ENCODE data around the gene HSPG2.

HSPG2 gene

GRCh38 chr1:21955501-21956281, 18.6 kb upstream of the HSPG2 start:
- no peak for TF ChIP-seq CTCF (IDR thresholded peaks at IDR 0.05; ENCODE audit: insufficient read depth, low read length, missing control alignments)
- no peak for DNase-seq (ENCODE audit: low read depth, low spot score)

GRCh38 chr1:21955058-21955457, 17.9 kb upstream of the HSPG2 start:
- H3K4me3 ChIP-seq (ENCODE audit: low read depth, low read length): no peak overlapping the region
- ChIA-PET CTCF (interaction anchor here (1.3 to 2.6 kb wide), 5 partner anchors 8 to 19 kb away, joined by 3 to 13 read pairs (median 4); no protein-coding TSS in a partner anchor), POLR2A (no interaction called here)
- TF ChIP-seq CTCF (IDR thresholded peaks at IDR 0.05; ENCODE audit: insufficient read depth, low read length, missing control alignments): no peak
- no peak for DNase-seq (ENCODE audit: low read depth, low spot score)

More at GRCh38 chr1:21955501-21956281, 18.6 kb upstream of the HSPG2 start:
- POLR2A ChIA-PET: interaction anchor here (1.7 kb wide), 1 partner anchor 16 kb away, joined by 6 read pairs; no protein-coding TSS in a partner anchor
- no peak overlapping the region for H3K4me3 ChIP-seq (ENCODE audit: low read depth, low read length)
- CTCF ChIA-PET: interaction anchor here (1.3 to 2.6 kb wide), 5 partner anchors 8 to 20 kb away, joined by 3 to 13 read pairs (median 4); no protein-coding TSS in a partner anchor

- DNase-seq (ENCODE audit: low read depth, low spot score): no peak
- TF ChIP-seq CTCF (IDR thresholded peaks at IDR 0.05; ENCODE audit: insufficient read depth, low read length, missing control alignments): no peak
- POLR2A ChIA-PET: no interaction called here
- CTCF ChIA-PET: interaction anchor here (0.9 to 2.0 kb wide), 2 partner anchors 11 to 14 kb away, joined by 4 to 8 read pairs; no protein-coding TSS in a partner anchor
- H3K4me3 ChIP-seq (ENCODE audit: low read depth, low read length): no peak overlapping the region
These were observed 15.8 kb upstream of the HSPG2 start for GRCh38 chr1:21952786-21953520.

- TF ChIP-seq CTCF (IDR thresholded peaks at IDR 0.05; ENCODE audit: insufficient read depth, low read length, missing control alignments): no peak
- ChIA-PET POLR2A (interaction anchor here (0.6 to 0.7 kb wide), 2 partner anchors 32 to 43 kb away, joined by 3 read pairs; no protein-coding TSS in a partner anchor), CTCF (interaction anchor here (0.9 to 5.2 kb wide), 5 partner anchors 9 to 31 kb away, joined by 3 to 29 read pairs (median 5); partner anchors contain the start of gene HSPG2)
- DNase-seq (ENCODE audit: low read depth, low spot score): no peak
- H3K4me3 ChIP-seq (ENCODE audit: low read depth, low read length): no peak overlapping the region
These were observed 14.2 kb upstream of the HSPG2 start for GRCh38 chr1:21951226-21951870.

- no peak overlapping the region for H3K4me3 ChIP-seq (ENCODE audit: low read depth, low read length)
- no peak for DNase-seq (ENCODE audit: low read depth, low spot score)
- ChIA-PET POLR2A (interaction anchor here (0.6 to 0.7 kb wide), 2 partner anchors 32 to 42 kb away, joined by 3 read pairs; no protein-coding TSS in a partner anchor), CTCF (interaction anchor here (1.3 to 5.2 kb wide), 3 partner anchors 11 to 13 kb away, joined by 3 to 29 read pairs (median 8); partner anchors contain the start of gene HSPG2)
- no peak for TF ChIP-seq CTCF (IDR thresholded peaks at IDR 0.05; ENCODE audit: insufficient read depth, low read length, missing control alignments)
These were observed 13.6 kb upstream of the HSPG2 start for GRCh38 chr1:21950734-21951133.
